Mammary epithelial cell (primary cell): ENCODE results near the gene DYNLT1.

ENCODE experiments used
- CTCF ChIP-seq, 2 donors: IDR thresholded peaks in 1 of 2; conservative IDR thresholded peaks in 1 of 2; 2 replicates each; pipeline ENCODE4 v1.5.1; 2011 to 2012; ENCODE audit warnings: inconsistent platforms in 2 of 2, low read length in 2 of 2, mild to moderate bottlenecking in 2 of 2, control low read depth in 1 of 2, low read depth in 1 of 2; ENCODE audit not compliant: insufficient read depth in 1 of 2; ENCODE audit errors: extremely low read depth in 1 of 2
- EZH2 ChIP-seq: IDR thresholded peaks from 2 replicates; pipeline ENCODE4 v1.6.1; 2012; ENCODE audit warnings: low read length, inconsistent platforms, borderline replicate concordance

DNA sequence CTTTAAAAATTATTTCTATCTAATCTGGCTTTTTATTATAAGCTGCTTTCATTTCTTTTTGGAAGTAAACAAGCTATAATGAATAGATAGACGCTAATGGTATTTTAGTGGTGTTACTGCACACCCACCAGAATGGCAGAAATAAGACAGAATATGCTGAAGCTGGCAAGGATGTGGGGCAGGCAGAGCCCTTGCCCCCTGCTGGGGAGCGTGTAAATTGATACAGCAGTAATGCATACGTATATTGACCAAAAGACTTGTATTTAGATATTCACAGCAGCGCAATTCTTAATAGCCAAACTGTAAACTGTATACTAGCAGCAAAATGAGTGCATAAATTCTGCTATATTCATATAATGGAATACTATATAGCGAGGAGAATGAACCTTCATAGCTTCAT is 49.3 kb downstream of the DYNLT1 start:
- TF ChIP-seq CTCF (conservative IDR thresholded peaks at IDR 0.05 in 1 of 2, IDR thresholded peaks at IDR 0.05 in 1 of 2; ENCODE audit: extremely low read depth in 1 of 2, insufficient read depth in 1 of 2, low read depth in 1 of 2, low read length in 2 of 2): peak in 1 of 2 donors; percentile 16
- TF ChIP-seq EZH2: no peak
